GM19324 (cell line): Measurements from ENCODE around the gene ZNF107.
"Not testable (repeated sequence)": the region's sequence is repeated elsewhere in the genome, so short reads cannot be mapped to it uniquely, and the experiment has no call there.

Experiments
- ATAC-seq: cut with Tn5 transposase; IDR thresholded peaks from one replicate; pipeline ENCODE4 v1.9.1; 2021; ENCODE audit warnings: mild to moderate bottlenecking, moderate library complexity; ENCODE audit not compliant: unreplicated experiment, low FRiP score

The ZNF107 gene

GRCh38 chr7:64729089-64729848 lies 63.3 kb downstream of the ZNF107 start:
- no peak for ATAC-seq

- ATAC-seq, result no peak
Observed at GRCh38 chr7:64733550-64734240, 67.8 kb downstream of the ZNF107 start.

DNA sequence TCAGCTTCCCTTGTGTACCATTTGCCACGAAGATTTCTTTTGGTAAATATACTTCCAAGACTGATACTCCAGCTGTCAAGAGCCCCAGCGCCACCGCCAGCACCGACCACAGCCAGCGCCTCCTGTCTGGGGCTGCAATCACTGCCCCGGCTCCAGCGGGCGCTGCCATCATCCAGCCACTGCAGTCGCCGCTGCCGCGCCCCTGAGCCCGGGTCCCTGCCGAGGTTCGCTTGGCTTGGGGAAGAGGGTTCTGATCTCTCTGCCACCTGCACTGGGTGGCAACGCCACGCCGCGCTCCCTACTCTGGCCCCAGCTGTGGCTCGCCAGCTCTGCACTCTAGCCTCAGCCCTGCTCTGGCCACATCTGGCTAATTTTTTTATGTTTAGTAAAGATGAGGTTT lies 70.6 kb downstream of the ZNF107 start:
- ATAC-seq, result no peak

DNA sequence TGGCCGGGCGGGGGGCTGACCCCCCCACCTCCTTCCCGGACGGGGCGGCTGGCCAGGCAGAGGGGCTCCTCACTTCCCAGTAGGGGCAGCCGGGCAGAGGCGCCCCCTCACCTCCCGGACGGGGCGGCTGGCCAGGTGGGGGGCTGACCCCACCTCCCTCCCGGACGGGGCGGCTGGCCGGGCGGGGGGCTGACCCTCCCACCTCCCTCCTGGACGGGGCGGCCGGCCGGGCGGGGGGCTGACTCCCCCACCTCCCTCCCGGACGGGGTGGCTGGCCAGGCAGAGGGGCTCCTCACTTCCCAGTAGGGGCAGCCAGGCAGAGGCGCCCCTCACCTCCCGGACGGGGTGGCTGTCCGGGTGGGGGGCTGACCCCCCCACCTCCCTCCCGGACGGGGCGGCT lies 72.5 kb downstream of the ZNF107 start:
- not testable (repeated sequence) for ATAC-seq

- not testable (repeated sequence) for ATAC-seq
Observed at GRCh38 chr7:64738953-64739352, 73.0 kb downstream of the ZNF107 start.

DNA sequence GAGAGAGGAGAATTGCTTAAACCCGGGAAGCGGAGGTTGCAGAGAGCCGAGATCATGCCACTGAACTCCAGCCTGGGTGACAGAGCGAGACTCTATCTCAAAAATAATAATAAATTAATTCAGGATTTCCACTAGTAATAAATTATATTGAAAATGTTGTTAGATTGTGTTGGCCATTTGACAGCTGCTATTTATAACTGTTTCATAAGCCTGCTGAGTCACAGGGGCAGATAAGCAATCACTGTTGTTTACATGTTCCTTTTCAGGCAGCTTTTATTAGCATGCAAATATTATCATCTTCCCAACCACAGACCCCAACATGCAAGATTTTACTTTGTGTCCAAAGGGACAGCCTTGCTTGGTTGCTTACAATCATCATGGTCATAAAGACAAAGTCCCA lies 78.7 kb downstream of the ZNF107 start:
- no peak for ATAC-seq

DNA sequence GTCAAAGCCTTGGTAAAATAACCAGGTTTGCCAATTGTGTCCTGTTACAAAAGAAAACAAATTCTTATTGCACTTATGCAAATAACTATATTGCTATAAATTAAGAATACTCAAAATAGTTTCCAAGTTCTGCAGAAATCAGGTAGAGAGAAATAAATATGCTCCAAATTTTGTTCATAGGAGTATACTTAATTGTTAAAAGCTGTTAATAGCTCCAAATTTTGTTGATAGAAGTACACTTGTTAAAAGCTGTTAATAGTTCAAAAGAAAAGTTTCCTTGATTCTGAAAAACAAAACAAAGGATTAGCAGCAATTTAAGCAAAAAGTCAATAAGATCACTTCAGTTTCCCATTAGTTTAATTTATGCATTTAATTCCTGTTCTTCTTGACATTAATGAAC lies 81.9 kb downstream of the ZNF107 start:
- ATAC-seq, result no peak

DNA sequence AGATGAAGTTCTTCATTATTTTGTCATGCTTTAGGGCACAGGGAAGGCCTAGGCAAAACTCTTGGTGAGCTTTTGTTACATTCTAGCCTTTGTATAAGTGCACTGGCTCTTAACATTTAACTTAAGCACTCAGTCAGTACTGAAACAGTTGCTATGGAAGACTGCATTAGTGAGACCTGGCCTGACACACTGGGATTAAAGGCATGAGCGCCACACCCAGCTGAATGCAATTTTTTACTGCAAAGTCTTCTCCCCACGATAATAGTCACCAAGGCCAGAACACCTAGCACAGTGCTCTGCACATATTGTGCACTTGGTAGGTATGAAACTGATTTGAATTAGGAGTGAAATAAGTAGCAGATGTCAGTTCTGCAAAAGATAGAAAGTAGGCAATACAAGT lies 87.1 kb downstream of the ZNF107 start:
- ATAC-seq, result no peak

GRCh38 chr7:64755865-64756264 lies 89.9 kb downstream of the ZNF107 start:
- ATAC-seq, result no peak

DNA sequence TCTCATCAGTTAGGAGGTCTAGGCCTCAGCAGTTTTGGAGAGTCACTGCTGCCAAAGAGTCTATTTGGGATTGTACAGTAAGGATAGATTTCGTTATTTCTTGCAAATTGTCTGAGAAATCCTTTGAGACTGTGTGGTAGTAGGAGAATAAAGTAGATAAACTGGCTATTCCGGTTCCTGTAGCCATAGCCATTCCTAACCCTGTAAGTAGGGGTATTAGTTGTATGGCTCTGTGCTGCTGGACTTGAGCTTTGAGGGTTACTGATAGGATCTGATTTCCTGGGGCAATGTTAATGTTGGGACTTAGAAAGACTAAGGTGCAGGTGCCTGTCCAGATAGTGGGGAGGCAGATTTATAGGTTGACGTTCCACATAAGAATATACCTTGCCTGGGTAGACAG lies 92.2 kb downstream of the ZNF107 start:
- no peak for ATAC-seq
